Measurements from ENCODE around the gene ANKRD13B.

Gene ANKRD13B

DNA sequence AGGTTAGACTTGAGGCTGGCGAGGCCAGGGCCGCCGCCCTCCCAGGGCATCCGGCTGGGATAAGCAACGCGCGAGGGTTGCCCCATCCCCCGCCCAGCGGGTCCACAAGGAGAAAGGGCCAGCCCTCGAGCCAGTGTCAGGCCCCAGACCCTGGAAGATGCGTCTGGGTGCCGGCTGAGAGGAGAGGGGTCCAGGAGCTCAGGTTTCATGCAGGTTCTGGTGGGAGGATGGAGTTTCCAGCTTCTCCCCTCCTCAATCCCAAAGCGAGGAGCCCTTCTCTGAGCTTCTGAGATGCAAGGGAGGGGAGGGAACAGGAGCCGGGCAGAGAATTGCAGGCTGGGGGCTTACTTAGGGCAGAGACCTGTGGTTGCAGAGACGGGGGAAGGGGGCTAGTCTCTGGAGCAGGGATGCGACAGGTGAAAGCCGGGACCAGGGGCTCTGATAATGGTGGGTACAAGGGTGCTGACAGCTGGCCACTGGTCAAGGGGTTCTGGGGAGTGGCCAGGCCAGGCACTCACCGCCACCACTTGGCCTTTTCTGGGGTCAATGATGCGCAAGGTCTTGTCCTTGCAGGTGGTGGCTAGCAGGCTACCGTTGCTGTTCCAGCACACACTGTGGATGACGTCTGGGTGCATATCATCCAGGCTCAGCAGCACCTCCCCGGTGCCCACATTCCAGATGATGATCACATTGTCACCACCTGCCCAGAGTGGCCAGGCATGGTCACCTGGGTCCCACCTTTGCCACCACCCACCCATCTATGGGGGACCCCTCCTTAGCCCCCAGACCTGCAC lies 25.5 kb downstream of the ANKRD13B start:
- no peak for DNase-seq

DNA sequence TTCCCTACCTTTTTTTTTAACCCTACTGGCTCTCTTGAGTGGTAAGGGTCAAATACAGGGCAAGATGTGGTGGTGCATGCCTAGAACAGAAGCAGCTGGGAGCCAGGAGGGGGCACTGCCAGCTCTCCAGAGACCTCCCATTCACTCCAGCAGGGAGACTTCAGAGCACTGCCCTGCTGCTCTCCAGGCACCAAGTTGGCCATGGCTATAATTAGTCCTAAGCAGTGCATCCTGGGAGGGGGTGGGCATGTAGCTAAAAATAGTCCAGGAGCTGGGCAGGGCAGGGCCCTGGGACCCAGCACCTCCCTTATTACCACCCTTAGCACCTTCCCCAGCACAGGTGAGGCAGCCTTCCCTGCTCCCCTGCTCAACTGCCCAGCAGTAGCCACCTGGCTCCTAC lies 26.3 kb downstream of the ANKRD13B start:
- no peak for DNase-seq

DNA sequence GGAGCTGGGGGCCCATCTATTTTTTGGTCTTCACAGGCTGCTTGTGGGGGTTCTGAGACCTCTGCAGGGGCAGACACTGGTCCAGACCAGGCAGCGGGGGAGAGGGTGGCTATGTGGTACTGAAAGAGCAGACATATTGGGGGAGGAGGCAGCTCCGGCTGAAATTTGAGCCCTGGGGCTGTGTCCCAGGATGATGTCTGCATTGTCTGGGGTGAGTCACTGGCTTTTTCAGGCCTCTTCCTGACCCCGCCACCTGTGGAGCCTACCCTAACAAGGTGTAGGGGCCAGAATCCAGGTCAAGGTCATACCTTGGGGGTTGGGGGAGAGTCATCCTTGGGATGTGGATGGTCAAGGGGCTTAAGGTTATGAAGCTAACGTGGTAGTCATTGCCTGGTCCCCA lies 27.3 kb downstream of the ANKRD13B start:
- no peak for DNase-seq

DNA sequence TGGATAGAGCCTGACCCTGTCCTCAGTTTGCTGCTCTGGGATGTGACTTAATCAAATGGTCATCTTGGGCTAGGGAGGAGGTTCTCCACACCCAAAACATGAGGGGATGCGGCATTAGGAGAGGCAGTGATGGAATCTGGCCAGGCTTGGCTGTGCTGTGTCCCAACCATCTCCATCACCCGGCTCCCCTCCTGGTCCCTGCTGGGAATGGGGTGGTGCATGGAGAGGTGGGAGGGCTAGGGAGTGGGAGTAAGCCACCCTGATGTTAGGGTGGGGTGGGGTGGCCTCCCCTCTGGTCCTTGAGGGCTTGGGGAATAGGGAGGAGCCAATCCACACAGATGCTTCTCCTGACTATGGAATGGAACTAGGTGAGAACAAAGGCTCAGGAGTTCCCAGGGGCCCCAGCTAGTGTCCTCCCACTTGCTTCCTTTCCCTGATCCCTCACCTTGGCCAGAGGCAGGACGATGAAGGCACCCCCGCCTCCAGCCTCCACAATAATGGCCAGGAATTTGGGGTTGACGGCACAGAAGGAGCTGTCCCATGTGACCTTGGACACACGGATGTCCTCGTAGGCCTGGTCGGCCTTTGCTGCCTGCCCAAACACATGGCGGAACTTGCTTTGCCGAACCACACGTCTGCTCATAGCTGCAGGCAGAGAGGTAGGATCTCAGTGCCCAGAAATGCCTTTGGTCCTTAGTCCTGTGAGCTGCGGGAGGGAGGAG lies 28.0 kb downstream of the ANKRD13B start:
- DNase-seq, result no peak

DNA sequence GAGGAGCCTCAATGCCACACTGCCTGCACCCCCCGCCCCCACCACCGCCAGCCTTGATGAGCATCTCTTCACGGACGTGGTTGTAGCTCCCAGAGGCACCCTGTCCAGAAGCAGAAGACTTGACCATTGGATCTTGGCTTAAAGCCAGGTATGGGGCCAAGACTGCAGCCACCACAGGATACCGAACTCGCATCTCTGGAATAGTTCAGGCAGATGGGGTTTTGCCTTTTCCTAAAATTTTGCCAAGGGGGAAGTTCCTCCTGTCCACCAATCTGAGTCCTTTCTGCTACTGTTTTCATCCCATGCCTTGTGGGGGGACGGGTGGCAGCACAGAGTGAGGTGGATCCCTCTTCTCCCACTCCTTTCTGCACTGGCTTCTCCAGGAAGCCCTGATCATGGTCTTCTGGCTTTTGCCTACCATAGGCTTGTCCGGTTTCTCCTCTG lies 28.8 kb downstream of the ANKRD13B start:
- DNase-seq, result no peak

DNA sequence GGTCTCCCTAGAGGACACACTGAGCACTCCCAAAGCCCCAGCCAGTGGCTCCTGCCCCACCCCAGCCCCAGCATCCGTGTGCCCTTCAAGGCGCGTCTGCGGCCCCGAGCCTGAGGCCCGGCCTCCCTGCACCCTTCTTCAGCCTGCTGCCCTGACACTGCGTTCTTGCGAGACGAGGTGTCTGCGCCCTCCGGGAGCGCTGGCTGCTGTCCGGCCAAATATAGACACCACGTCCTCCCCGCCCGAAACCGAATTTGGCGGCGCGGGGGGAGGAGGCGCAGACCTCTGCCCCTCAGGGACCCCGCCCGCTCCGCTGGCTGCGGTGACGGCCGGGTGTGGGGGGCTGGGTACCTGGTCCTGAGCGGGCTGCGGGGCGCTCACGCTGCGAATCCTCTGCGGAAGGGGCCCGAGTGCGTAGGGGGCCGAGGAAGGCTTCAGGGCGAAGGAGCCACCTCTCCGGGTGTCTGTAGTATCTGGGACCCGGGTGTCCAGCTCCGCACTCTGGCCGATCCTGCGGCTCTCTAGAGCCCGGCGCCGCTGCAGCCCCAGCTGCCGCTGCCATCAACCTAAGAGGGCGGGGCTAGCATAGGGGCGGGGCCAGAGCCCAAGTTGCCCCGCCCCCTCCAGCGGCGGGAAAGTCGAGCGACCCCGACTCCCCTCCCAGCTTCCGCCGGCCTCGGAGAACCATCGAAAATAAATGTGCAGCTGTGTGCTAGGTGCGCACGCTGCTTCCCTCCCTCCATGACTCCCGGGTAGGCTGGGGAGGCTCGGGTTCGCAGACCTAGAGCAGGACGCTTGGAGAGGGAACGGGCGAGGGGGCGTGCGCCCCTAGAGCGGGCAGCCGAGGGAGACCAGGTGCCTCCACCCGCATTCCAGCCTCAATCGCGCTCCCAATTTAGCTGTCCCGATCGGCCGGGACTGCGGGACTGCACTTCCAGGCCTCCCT lies 29.7 kb downstream of the ANKRD13B start, which contains the start of gene CORO6:
TSS of gene CORO6 (minus strand) at position 576 of the 946 bp plus-strand sequence. CDS start 1,491 bp downstream, outside the sequence.
- DNase-seq, result peak; percentile 91

DNA sequence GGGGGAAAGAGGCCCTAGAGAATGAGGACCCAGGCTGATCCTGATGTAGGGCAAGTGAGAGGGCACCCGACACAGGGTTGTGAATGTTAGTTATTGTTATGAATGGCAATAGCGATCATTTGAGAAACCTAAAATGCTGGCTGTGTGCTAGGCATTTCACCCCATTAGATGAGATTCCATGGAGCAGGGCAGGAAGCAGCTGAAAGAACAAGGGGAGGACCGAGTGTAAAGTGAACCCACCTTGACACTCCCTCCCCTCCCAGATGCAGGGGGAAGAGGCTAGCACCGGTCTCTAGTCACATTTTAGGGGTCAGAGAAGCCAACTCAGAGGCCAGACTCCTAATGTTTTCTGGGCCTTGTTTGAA lies 30.3 kb downstream of the ANKRD13B start:
- no peak for DNase-seq

DNA sequence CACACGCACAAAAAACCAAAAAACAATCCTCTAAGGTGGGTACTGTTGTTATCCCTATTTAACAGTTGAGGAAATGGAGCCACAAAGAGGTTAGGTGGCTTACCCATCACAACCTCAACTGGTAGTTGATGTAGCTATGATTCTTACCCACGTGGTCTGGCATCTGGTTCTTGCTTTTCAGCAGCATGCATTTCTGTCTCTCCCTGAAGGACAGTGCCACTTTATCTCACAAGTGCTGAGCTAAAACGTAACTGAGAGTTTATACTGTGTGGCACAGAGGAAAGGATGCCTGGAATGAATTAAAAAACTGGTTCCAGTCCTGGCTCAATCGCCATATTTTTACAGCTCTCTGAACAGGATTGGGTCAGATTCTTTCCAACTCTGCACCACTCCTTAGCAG lies 31.7 kb downstream of the ANKRD13B start:
- no peak for DNase-seq

DNA sequence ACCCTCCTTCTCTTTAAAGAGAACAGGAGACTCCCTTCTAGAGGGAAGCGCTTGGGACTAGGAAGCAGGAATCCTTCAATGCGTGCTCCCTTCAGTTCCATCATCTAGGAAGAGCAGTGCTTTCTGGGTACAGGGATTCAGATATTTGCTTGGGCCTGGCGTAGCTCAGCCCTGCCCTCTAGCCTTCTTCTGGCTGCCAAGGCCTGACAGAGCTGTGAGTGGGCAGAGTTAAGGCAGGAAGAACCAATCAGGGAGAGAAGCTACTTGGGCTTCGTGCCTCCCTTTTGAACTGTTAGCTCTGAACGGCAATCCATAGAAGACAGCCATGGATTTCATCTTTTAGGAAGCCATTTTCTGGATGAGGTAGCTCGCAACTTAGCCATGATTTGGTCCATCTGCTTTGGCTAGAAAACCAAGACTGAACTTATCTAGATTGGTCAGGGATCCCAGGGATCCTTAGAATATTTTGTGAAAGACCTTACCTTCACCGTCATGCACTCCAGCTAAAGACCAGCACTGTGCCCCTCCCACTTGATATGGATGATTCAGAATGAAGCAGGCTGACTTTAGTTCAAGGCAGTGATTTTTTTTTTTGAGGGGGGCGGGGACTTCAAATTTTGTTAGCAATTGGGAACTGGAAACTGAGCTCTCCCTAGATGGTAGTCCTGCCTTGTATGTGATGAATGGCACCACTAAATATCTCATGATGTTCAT lies 32.3 kb downstream of the ANKRD13B start:
- no peak for DNase-seq

DNA sequence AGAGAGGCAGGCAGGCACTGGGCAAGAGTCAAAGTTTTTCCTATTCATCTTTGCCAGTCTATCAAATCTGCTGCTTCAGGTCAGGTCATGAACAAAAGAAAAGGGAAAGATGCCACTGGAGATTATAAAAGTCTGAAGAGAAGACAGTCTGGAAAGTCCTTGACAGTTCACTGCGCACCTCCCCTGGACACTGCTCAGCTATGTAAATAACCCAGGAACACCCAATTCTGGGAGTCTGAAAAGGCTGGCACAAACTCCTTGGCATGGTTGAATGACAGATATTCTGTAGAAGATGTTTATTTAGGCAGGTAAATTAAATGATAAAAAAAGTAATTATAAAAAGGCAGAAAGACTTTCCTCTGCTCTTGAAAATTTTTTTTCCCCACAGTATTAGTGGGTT lies 35.0 kb downstream of the ANKRD13B start:
- DNase-seq, result no peak

DNA sequence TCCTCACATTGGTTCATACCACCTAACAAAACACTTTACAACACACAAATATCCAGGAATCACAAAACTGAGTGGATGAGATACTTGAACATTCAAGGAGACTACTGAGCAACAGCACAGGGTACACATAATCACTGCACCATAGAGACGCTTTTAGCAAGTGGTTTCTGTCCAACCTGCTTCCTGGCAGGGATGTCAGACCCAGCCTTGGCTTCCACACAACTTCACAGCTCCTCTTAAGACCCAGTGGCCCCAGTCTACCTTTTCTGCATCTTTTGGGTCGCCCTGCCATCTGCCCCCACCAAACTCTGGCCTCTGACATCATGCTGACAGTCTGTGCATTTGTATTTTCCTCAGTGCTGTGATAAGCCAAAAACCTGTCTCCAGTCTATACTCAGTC lies 35.7 kb downstream of the ANKRD13B start:
- DNase-seq, result no peak

DNA sequence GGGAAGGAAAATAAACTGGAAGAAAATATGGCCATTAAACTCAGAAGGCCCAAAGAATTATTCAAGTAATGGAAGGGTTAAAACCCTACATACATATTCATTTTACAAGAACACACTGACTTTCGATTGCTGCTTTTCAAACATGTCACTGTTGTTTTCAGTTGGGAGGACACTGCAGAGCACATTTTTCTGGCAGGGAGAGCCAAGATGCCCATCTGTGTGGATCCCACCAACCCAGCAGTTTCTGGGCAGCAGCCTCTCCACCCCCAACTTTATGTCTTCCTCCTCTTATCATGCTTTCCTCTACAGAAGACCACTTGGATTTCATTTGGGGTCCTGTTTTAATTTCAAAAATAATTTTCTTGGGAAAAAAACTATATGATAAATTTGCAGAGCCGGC lies 36.9 kb downstream of the ANKRD13B start:
- DNase-seq, result no peak

DNA sequence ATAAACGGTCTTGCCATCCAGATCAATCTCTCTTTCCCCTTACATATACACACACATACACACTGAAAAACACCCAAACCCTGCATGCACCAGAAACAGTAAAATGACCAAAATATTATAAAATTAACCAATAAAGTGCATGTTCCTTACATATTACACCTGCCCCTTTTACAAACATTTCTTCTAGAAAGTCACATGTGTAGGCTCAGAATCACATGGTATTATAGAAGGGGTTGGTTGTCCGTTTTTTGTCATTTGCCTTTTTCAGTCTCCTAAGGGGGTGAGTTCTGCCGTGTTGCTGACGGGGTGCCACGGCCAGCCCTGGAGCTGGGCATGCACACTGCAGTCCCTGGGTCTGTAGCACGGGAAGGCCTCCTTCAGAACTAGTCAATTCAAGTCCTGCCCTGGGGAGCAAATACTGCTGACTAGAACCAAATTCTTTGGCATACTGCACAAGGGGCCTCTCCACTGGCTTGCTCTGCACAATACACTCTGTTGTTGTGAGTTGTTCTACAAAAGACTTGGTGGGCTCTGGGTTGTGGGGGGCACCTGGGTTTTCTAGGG lies 37.8 kb downstream of the ANKRD13B start:
- no peak for DNase-seq

DNA sequence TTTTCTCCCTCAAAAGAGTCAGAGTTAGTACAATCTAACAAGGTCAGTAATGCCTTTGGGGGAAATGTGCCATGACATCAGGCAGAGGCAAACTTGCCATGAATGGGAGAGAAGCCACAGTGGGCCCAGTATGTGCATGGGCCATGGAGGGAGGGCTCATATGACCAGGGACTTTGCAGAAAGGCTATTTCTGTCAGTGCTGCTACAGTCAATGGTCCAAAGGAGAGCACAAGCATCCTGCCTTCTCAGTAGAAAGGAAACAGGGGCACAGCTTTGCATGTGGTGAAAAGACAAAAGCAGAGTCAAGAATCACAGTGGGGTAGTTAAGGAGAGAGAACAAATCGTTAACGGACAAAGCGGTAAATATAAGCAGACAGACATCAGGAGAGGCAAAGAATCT lies 41.0 kb downstream of the ANKRD13B start:
- no peak for DNase-seq

DNA sequence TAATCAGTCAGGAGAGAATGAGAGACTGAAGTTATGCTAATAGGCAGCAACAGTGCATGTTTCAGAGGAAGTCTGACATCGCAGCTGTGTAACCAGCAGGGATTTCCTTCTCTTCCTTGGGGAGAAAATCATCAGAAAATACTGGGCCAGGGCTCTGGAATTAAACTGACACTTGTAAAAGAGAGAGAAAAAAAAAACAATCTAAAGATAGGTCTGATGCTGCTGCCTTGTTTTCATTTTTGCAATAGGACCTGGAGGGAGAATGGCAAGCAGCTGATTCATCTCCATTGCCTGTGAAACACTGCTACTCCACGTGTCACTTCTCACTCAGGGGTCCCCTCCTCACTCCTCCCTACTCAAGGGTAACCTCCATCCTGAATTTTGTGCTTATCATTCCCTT lies 47.5 kb downstream of the ANKRD13B start:
- no peak for DNase-seq

DNA sequence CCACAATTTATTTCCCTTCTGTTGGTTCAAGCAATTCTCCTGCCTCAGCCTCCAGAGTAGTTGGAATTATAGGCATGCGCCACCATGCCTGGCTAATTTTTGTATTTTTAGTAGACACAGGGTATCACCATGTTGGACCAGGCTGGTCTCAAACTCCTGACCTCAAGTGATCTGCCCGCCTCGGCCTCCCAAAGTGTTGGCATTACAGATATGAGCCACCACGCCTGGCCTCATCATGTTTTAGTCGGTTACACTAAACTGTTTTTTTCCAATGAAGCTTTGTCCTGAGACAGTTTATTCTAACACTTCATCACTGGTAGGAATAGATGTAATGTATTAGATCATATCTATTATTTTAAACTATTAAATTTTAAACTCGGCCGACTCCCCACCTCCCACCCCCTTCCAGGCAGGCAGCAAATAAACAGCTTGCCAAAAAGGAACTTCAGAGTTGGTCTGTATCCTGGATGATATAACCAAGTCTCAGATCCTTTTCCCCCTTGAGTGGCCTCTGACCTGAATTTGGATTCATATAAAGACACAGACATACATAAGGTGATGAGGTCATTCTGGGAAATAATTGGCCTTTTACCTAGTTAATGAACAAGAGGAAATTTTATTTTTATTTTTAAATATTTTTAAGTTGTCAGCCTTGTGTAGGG lies 48.2 kb downstream of the ANKRD13B start:
- DNase-seq, result no peak

DNA sequence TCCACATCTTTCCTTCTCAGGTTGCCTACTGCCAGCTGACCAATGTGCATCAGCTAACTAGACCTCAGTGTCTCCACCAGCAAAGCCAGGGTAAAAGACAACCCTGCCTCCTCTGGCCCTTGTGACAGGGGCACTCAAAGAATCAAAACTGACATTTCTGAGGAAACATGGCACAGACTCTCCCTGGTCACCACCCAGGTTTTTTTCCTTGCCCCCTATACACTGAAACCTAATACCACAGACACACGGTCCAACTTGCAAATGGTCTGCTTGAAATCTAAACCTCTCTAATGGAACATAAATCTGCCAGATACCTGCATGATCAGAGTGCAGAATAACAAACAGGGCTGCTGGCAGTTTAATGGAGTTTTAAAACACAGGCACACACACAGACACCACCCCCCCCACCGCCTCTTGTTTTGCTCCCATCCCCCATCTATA lies 49.3 kb downstream of the ANKRD13B start:
- DNase-seq, result no peak

DNA sequence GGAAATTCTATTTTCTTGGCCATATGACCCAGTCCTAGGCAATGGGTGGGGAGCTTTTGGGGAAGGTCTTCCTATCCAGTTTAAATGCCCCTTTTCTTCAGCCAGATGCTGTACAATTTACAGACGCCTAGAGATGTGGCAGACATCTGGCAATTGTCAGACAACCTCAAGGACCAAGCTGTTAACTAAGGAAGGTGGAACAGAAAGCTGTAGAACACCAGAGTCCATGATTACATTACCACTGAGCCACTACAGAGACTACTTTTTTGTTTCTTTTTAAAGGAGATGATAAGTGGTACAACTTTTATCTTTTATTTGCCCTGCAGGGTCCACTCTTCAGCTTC lies 50.9 kb downstream of the ANKRD13B start:
- no peak for DNase-seq

DNA sequence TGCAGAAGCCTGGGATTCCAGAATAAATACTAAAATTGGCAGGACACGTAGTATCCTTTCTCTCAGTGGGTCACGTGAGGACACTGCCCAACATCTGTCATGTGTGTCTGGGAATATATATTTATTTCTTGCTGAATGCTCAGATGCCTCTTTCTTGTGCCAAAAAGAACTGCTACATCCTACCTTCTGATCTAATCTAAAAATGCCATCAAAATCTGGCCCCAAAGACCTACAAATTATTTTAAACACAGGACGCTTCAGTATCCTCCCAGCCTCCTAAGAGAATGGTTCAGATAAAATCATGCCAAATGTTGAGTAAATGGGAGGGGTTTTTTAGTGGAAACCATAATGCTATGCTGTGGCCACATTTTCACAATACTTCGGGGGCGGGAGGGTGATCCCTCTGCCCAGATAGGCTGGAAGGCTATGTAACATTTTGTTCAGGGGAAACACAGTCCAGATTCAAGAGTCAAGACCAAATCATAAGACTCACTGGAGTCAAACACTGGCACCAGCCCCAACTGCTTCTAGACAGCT lies 52.7 kb downstream of the ANKRD13B start:
- no peak for DNase-seq

DNA sequence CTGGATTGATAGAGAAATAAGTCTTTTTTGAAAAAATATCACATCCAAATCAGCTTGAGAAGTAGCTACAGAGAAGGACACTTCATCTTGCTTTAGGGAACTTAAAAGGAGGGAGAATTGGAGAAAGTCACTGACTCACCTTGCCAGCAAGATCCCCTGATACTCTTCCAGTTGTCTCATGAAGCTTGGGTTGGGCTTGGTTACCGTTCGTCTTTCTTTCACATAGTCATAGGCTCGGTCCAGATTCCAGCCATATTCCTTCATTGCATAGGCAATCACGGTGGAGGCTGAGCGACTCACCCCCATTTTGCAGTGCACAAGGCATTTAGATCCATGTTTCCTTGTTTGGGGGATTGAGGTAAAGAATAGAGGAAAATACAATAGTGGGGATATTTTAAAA lies 55.1 kb downstream of the ANKRD13B start:
- DNase-seq, result no peak

DNA sequence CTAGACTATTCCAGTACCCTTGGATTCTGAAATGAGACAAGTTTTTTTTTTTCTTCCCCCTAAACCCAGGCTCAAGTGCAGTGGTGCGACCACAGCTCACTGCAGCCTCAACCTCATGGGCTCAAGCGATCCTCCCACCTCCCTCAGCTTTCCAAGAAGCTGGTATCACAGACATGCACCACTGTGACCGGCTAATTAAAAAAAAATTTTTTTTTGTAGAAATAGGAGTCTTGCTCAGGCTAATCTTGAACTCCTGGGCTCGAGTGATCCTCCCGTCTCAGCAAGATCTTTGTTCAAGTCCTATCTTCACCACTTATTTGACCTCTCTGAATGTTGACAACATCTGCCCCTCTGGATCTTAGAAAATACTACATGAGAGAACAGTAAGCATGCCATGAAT lies 56.4 kb downstream of the ANKRD13B start:
- no peak for DNase-seq
